HG02870 (cell line): ENCODE measurements around the gene PRKCB.

Source experiments
- ATAC-seq: cut with Tn5 transposase; IDR thresholded peaks from one replicate; pipeline ENCODE4 v1.9.1; 2021; ENCODE audit warnings: mild to moderate bottlenecking, moderate library complexity; ENCODE audit not compliant: unreplicated experiment

PRKCB gene

DNA sequence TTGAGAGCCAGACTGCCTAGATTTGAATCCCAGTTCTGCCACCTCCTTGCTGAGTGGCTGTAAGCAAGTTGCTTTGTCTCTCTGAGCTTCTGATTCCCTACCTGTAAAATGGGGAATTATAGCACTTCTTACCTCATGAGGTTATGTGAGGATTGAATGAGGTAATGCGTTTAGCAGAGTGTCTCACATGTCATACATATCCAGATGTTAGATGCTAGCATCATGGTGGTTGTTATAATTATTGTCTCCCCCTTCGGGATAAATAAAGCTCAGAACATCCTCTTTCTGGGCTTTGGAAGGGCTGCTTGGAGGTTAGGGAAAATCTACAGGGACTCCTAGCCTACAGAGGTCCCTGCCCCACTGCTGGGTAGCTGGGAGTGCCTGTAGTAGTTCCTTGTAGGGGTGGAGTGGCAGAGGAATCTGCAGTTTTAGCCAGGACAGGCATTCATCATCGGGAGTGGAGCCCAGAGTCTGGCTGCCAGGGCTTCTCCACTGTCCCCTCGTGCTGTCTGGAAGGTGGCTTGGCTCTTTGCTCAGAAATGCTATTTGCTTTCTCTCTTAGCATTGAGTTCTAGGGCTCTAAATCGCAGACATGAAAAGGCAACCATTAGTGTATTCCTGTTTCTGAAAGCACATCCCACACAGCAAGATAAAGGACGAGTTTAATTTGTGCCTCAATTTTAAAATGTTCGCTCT, 282.5 kb downstream of the PRKCB start:
- ATAC-seq: no peak

DNA sequence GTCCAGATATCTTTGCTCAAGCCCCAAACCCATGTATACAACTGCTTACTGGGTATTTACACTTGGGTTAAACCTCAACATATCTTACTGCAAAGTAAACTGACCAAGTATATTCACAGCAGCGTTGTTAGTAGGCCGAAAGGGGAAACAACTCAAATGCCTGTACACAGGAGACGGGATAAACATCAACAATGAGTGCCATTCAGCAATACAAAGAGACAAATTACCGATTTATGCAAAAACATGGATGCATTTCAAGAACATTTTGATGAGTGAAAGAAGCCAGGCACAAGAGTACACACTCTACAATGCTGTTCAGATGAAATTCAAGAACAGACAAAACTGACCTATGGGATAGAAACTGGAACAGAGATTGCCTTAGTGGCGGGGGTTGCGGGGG, 284.0 kb downstream of the PRKCB start:
- no peak for ATAC-seq

DNA sequence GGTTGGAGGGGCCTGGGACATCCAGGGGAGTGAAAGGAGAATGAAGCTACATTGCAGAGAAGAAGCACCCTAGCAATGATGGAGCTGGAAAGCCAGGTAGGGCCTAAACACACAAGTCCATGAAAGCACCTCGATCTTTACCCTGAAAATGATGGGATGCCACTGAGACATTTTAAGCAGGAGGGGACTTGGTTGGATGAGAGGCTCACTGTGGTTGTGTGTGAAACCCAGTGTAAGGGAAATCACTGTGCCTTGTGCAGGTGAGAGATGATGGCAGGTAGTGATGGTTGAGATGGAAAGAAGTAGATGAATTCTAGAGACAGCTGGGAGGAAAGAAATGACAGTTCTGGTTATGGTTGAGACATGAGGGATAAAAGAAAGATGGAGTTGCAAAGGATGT, 287.5 kb downstream of the PRKCB start:
- ATAC-seq: no peak

DNA sequence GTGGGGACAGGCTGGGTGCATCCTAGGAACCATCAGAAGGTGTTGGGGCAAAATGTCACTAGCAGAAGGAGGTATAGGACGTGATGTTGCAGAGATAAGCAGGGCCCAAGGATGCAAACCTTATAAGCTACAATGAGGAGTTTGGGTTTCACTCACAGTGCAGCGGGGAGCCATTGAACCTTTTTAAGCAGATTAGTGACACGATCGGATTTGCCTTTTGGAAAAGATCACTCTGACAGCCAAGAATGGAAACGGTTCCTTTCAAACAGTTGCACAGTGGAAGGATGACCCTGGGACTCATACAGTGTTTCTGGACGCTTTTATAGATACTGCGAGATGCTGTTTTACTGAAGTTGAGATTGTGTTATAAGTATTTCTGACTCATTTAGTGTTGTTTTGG, 288.5 kb downstream of the PRKCB start:
- ATAC-seq: no peak

DNA sequence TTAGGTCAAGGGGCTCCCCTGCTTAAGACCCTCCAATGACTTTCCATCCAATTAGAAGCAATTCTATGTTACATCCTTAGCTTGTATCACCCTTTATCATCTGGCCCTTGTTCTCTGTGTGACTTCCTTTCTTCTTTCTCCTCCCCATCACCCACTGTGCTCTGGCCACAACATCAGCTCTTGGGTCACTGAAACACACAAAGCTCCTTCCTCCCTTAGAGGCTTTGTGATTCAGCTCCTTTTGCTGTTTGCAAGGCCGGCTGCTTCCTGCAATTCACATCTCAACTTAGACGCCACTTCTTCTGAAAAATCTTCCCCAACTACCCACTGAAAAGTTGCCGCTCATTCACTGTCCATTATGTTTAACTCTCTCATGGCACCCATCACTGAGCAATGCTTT, 289.4 kb downstream of the PRKCB start:
- ATAC-seq: no peak

DNA sequence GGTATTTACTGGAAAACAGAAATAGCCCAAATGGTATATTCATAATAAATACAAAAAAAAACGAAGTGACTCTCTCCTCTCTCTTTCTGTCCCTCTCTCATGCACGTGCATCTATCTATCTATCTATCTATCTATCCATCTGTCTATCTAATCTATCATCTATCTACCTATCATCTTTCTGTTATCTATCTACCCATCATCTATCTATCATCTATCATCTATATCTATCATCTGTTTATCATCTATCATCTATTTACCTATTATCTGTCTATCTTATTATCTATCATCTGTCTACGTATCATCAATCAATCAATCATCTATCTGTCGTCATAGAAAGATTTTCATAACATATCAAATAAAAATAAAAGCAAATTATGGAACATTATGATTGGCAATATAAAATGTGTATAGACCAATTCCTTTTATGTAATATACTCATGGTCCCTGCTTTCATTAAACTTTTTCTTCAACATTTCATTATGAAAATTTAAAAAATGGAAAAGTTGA, 293.7 kb downstream of the PRKCB start:
- ATAC-seq: no peak

DNA sequence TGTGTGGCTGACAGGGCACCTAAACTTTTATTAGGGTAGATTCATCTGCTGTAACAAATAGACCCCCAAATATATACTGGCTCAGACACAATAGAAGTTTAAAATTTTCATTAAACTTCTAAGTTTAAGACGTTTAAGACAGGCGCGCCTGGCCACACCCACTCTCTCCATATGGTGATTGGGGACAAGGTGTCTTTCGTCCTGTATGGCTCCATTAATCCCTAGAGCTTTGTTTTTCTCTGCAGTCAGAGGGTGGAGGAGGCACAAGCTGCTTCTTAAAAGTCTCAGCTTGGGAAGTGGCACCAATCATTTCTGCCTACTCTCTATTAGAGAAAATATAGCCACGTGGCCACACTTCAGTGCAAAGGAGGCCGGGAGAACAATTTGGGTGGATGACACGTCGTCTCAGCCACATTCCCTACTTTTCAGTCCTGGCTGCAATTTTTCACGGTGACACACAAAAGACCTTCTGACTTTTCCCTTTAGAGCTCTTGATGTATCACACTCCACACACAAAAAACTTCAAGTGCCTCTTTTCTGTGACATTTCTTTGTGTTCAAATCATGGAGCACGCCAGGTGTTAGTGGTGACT, 294.8 kb downstream of the PRKCB start:
- ATAC-seq: no peak

DNA sequence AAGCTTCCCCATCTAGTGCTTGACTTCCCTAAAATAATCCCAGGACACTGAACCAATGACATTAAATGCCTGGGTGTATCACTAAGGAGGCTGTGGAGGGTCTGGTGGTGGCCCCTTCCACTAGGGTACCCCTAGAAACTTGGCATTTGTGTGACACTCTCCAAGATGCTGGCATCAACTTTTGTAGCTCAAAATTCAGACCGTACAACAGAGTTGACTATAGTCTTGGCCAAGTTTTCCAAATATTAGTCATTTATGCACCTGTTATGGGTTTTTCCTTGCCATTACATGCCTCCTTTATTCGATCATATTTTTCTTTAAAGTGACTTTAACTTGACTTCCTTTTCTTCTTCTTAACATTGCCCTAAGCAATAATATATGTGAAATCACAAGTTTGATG, 295.5 kb downstream of the PRKCB start:
- ATAC-seq: no peak

DNA sequence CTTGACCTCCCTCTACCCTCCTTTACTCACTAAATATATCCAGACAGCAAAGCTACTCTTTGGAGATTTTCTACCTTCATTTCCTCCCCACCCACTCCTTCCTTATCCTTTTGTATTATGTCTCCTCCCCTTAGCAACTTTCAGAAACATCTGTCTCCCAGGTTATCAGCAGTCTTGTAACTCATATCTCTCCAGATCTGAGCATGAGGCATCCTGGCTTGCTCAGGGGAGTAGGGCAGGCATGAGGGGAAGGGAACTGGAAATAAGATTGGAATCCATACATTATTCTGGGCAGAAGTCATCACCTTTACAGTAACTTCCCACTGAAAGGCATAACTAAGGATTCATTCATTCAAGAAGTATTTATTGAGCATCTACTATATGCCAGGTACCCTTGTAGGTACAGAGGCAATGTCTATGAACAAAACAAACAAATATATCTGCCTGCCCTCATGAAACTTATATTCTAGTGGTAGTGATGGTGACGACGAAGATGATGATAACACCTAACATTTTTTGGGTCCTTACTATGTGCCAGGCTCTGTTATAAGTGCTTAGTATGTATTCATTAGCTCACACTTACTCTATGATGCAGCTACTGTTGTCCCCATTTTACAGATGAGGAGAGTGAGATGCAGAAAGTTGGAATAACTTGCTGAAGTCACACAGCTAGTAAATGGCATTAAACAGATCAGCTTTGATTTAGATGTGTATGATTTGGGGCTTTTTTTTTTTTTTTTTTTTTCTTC, 296.4 kb downstream of the PRKCB start:
- no peak for ATAC-seq

DNA sequence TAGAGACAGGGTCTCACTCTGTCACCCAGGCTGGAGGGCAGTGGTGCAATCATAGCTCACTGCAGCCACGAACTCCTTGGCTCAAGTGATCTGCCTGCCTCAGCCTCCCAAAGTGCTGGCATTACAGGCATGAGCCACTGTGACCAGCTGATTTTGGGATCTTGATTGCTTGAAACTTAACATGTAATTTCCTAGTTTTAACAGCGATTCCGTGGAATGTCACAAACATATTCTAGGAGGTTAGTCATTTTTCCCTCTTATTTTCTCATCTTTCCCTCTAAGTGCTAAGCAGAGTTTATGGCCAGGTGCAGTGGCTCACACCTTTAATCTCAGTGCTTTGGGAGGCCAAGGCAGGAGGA, 297.0 kb downstream of the PRKCB start:
- ATAC-seq: no peak

DNA sequence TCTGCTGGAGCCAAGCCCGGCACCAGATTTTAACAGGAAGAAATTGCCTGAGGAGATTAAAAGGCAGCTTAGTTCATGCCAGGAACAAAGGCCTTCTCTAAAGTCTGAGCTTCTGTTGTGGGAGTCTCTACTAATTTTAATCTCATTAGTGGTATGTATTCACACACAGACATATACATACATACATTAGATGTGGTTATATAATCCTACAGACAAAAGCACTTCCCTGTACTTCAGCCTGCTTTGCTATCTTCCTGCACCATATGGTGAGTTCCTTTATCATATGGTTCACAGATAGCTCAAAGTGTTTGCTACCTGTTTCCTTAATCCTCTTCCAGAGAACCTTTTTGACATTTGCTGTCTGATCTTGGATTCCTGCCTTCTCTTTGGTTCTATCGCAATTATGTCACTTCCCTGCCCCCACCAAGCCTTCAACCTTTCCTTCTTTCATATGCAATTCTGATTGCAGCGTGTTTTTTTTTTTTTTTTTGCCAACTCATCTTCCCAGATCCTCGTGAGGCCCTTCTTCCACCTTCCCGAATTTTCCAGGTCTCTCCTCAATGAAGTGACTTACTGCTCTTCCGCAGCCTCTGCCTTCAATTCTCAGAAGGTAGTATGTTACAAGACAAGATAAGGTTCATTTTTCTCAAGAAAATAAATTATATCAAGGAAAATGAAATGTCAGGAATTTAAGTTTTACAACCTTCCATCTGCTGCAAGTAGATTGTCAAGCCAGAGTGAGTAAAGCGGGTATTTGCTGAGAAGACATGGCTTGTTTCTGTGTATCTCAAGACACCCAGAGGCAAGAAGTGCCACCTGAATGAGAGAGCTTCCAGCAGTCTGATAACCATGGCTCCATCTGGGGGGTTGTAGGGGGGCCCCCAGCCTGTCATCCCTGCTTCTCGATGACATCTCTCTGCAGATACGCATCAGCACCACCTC, 300.1 kb downstream of the PRKCB start:
- no peak for ATAC-seq

DNA sequence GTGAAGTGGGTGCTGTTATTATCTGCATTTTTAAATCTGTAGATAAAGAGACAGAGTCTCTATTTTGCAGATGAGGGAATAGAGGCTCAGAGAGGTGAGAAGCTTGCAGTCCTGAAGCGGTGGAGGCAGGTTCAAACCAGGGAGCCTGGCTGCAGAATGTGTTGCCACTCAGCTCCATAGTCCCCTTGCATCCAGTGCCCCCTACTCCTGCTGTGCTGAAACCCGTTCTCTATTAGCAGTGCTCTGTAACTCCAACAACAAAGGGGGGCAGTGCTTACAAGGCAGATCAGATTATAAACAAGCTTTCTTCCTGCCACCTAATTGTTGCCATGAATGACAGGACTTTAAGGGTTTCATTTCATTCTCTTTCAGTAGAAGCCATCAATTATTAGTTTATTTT, 302.2 kb downstream of the PRKCB start:
- ATAC-seq: no peak

DNA sequence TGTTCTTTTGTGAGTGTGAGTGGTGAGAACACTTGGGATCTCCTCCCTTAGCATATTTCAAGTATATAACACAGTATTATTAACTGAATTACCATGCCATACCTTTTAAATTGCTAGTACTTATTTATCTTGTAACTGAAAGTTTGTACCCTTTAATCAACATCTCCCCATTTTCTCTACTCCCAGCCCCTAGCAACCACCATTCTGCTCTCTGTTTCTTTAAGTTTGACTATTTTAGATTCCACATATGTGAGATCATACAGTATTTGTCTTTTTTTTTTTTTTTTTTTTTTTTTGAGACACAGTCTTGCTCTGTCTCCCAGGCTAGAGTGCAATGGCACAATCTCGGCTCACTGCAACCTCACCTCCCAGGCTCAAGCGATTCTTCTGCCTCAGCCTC, 302.8 kb downstream of the PRKCB start:
- no peak for ATAC-seq

DNA sequence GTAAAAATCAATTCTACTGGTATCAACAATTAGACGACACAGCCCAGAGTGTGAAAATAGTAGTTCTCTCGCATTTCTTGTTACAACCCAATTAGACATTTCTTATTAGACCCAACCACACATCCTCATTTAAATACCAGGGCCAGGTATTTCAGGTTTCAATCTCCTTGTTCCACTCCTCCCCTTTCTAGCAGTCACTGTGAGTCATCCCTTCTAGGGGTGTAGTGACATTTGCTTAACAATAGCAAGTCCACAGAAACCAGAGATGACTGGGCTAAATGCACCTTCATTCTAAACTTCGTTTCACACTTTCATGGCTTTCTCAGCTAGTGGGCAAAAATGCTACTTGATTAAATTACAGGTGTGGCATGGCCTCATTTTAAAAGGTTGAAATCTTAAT, 303.5 kb downstream of the PRKCB start:
- peak; percentile 54 for ATAC-seq

DNA sequence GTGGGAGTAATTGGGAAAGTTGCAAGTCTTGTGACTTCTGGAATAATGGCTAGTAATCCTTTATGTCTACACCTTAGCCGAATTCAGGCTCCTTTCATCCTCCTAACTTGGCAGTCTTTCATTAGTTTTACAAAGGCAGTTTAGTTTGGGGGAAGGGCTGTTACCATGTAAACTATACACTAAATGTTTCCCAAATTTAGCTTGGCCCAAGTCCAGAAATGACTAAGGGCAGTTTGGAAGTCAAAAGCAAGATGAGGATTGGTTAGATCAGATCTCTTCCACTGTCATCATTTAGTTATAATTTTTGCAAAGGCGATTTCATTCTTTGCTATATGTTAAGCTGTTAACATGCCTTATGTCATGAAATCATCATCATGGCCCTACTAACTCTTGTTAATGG, 304.9 kb downstream of the PRKCB start:
- no peak for ATAC-seq

DNA sequence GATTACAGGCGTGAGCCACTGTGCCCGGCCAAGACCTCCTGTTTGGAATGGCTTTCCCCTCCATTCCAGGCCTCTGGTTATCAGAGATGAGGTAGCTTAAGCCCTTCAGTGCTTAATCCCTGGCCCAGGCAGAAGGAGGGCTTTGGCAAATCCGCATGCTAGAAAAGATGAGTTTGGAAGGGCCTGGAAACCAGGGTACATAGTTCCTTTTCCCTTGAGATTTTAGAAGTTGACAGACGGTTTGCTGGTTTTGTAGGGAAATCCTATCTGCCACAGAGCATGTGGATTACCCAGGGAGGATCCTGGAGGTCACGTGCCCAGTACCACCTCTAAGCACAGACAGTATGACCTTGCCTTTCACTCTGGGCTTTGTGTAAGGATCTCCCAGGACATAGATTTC, 305.7 kb downstream of the PRKCB start:
- ATAC-seq: no peak

DNA sequence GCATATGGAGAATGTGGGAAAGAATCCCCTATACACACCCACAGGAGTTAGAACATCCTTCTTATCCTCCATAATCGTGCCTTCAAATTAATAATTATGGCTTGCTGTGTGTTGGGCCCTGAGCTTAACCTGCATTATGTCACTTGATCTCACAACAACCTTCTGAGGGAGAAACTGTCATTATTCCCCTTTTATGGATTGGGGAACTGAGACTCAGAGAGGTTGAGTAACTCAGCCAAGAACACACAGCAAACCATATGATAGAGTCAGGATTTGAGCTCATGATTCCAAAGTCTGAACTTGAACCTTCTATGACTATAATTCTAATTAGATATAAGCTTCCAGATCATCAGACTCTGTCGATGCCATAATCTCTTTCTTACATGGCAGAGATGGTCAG, 306.1 kb downstream of the PRKCB start:
- no peak for ATAC-seq

DNA sequence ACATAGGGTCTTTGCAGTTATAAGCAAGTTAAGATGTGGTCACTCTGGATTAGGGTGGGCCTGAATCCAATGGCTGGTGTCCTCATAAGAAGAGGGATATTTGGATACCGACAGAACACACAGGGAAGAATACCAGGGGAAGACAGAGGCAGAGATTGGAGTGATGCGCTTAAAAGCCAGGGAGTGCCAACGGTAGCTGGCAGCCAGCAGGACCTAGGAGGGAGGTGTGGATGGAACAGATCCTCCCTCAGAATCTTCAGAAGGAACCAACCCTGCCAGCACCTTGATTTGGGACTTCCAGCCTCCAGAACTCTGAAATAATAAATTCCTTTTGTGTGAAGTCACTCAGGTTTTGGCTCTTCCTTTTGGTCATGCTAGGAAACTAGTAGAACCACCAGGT, 310.1 kb downstream of the PRKCB start:
- ATAC-seq: no peak

DNA sequence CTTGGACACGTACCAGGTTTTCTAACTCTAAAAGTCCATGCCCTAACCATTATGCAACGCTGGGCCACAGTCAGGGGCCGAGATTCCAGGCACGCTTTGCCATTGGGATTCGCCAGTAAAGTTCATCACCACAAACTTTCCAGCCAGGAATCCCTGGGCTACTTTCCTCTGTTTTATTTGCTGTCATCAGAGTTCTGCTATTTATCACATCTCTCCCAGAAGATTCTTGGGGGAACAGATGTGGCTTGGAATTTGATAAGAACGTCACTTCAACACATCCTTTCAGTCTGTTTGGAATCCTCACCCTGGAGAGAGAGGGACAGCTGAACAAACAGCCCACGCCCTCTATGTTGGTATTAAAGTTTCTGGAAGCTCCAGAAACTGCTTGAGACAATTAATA, 310.7 kb downstream of the PRKCB start:
- ATAC-seq: no peak

DNA sequence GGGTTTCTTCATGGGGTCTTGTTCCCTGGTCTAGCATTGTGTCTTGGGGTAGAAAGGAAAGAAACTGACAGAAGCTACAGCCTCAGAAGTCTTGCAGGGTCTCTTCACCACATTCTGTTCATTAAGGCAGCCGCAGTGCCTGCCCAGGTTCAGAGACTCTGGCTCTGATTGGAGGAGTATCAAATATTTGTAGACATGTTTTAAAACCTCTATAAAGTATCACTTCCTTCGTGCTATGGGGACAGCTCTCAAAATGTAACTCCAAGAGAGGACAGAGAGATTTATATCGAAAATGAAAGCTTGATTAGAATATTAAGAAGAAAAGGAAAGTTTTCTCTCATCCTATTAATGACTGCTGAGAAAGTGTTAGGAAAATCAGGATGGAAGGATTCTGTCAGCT, 313.3 kb downstream of the PRKCB start:
- ATAC-seq: no peak

DNA sequence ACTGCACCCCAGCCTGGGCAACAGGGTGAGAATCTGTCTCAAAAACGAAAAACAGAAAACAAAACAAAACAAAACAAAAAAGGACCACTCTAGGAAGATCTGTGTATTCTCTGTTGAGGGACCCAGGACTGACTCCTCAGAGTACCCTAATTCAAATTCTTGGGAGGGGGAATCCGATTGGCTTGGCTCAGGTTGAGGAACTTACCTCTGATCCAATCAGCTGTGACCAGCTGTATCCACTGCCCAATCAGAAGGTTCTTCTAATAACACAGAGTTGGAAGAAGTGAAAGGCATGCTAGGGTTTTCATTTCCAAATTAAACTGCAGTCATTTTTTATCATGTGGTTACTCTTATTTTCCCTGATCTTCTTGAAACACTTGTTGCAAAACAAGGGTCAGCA, 314.5 kb downstream of the PRKCB start:
- ATAC-seq: no peak
